SK-N-SH treated with all-trans-retinoic acid at 6 μM for 48 hours (cell line): ENCODE data around the gene ADGRG6.
"Not testable (repeated sequence)": the region's sequence is repeated elsewhere in the genome, so short reads cannot be mapped to it uniquely, and the experiment has no call there.

Experiments
- ATAC-seq: fragments of 200-7000 bp; cut with Tn5 transposase; 3 replicates; pipeline ENCODE4 v1.9.1; 2020; ENCODE audit warnings: mild to moderate bottlenecking, moderate library complexity
- ARNTL ChIP-seq: fragments of 450-650 bp; formaldehyde crosslinking; IDR thresholded peaks from 2 replicates; pipeline ENCODE4 v1.5.0; 2020; ENCODE audit warnings: low read depth, mild to moderate bottlenecking, moderate library complexity, borderline replicate concordance
- BACH2 ChIP-seq: fragments of 250-450 bp; sonication (Bioruptor Pico); IDR thresholded peaks from 2 replicates; pipeline ENCODE4 v1.9.0; 2021; ENCODE audit warnings: mild to moderate bottlenecking, borderline replicate concordance
- CSDC2 ChIP-seq: fragments of 250-450 bp; sonication (Bioruptor Pico); IDR thresholded peaks from 2 replicates; pipeline ENCODE4 v1.5.0; 2020; ENCODE audit warnings: mild to moderate bottlenecking, moderate library complexity
- ESRRG ChIP-seq: fragments of 250-450 bp; sonication (Bioruptor Pico); IDR thresholded peaks from 2 replicates; pipeline ENCODE4 v1.6.1; 2021; ENCODE audit warnings: mild to moderate bottlenecking
- GLIS3 ChIP-seq: fragments of 250-450 bp; sonication (Bioruptor Pico); IDR thresholded peaks from 2 replicates; pipeline ENCODE4 v1.5.0; 2020; ENCODE audit warnings: mild to moderate bottlenecking, moderate library complexity
- ISL1 ChIP-seq: fragments of 250-450 bp; sonication (Bioruptor Pico); IDR thresholded peaks from 2 replicates; pipeline ENCODE4 v2.1.2; 2022; ENCODE audit warnings: mild to moderate bottlenecking, moderate library complexity
- OSR1 ChIP-seq: fragments of 250-450 bp; sonication (Bioruptor Pico); IDR thresholded peaks from 2 replicates; pipeline ENCODE4 v1.8.0; 2022; ENCODE audit warnings: moderate library complexity, mild to moderate bottlenecking, inconsistent platforms
- POU6F1 ChIP-seq: fragments of 250-450 bp; sonication (Bioruptor Pico); IDR thresholded peaks from 2 replicates; pipeline ENCODE4 v1.8.0; 2021; ENCODE audit warnings: low read depth, mild to moderate bottlenecking, moderate library complexity, borderline replicate concordance
- PPARA ChIP-seq: fragments of 250-450 bp; sonication (Bioruptor Pico); IDR thresholded peaks from 2 replicates; pipeline ENCODE4 v1.5.0; 2020; ENCODE audit warnings: mild to moderate bottlenecking, borderline replicate concordance
- RARB ChIP-seq: fragments of 250-450 bp; sonication (Bioruptor Pico); IDR thresholded peaks from 2 replicates; pipeline ENCODE4 v1.8.0; 2021; ENCODE audit warnings: mild to moderate bottlenecking, moderate library complexity
- SNAI2 ChIP-seq: fragments of 250-450 bp; sonication (Bioruptor Pico); IDR thresholded peaks from 2 replicates; pipeline ENCODE4 v1.5.0; 2020; ENCODE audit warnings: mild to moderate bottlenecking, moderate library complexity
- TCF4 ChIP-seq: fragments of 250-450 bp; sonication (Bioruptor Pico); IDR thresholded peaks from 2 replicates; pipeline ENCODE4 v1.8.0; 2021; ENCODE audit warnings: mild to moderate bottlenecking, moderate library complexity, borderline replicate concordance
- TOX ChIP-seq: fragments of 250-450 bp; sonication (Bioruptor Pico); IDR thresholded peaks from 2 replicates; pipeline ENCODE4 v1.8.0; 2021; ENCODE audit warnings: mild to moderate bottlenecking, moderate library complexity, borderline replicate concordance
- TSHZ2 ChIP-seq: fragments of 250-450 bp; sonication (Bioruptor Pico); IDR thresholded peaks from 2 replicates; pipeline ENCODE4 v1.5.0; 2020; ENCODE audit warnings: mild to moderate bottlenecking, moderate library complexity
- ZC3H10 ChIP-seq: fragments of 250-450 bp; sonication (Bioruptor Pico); IDR thresholded peaks from 2 replicates; pipeline ENCODE4 v1.5.1; 2021; ENCODE audit warnings: mild to moderate bottlenecking, moderate library complexity
- ZFP3 ChIP-seq: fragments of 250-450 bp; sonication (Bioruptor Pico); IDR thresholded peaks from 2 replicates; pipeline ENCODE4 v1.5.0; 2020; ENCODE audit warnings: mild to moderate bottlenecking, moderate library complexity
- ZFP30 ChIP-seq: fragments of 450-650 bp; formaldehyde crosslinking; IDR thresholded peaks from 2 replicates; pipeline ENCODE4 v1.5.0; 2022; ENCODE audit warnings: mild to moderate bottlenecking, moderate library complexity
- ZNF565 ChIP-seq: fragments of 450-650 bp; formaldehyde crosslinking; conservative IDR thresholded peaks from 2 replicates; pipeline ENCODE4 v1.5.0; 2020; ENCODE audit warnings: low read depth, mild to moderate bottlenecking, moderate library complexity
- ZNF70 ChIP-seq: fragments of 450-650 bp; formaldehyde crosslinking; IDR thresholded peaks from 2 replicates; pipeline ENCODE4 v1.5.0; 2020; ENCODE audit warnings: mild to moderate bottlenecking, moderate library complexity
- ZNF8 ChIP-seq: fragments of 450-650 bp; formaldehyde crosslinking; IDR thresholded peaks from 2 replicates; pipeline ENCODE4 v1.5.0; 2020; ENCODE audit warnings: mild to moderate bottlenecking, moderate library complexity
- TF ChIP-seq, protein P1 (sequence below): fragments of 250-450 bp; sonication (Bioruptor Pico); IDR thresholded peaks from 2 replicates; pipeline ENCODE4 v1.5.1; 2020; ENCODE audit warnings: low read depth, mild to moderate bottlenecking, moderate library complexity
- TF ChIP-seq, protein P2 (sequence below): fragments of 250-450 bp; sonication (Bioruptor Pico); IDR thresholded peaks from 2 replicates; pipeline ENCODE4 v1.8.0; 2020; ENCODE audit warnings: mild to moderate bottlenecking, moderate library complexity, borderline replicate concordance

ADGRG6 gene

DNA sequence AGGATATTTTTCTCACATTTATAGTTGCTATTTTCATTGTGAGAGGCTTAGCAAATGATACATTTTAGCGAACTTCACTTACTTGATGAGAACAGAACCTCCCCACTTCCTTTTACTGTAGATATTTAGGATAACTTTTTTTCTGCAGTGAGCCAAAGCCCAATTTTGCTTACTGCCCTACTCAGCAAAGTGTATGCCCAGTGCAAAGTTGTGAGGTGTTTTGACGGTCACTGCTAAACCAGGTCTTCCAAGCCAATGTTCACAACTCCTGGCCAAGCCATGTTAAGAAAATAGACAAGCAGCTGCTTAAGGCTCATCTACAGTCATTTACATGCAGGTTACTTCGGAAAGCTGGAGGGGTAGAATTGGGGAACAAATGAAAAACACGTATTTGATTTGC is 144.8 kb downstream of the ADGRG6 start:
- no peak for ATAC-seq
- no peak for TF ChIP-seq TCF4
- TF ChIP-seq TSHZ2 (CRISPR knock-in tag) = no peak
- no peak for TF ChIP-seq ZFP30 (CRISPR knock-in tag)
- no peak for TF ChIP-seq PPARA (CRISPR knock-in tag)
- TF ChIP-seq ZNF70 (CRISPR knock-in tag) = no peak
- TF ChIP-seq ZNF565 = no peak
- TF ChIP-seq CSDC2 = no peak
- no peak for TF ChIP-seq ESRRG (CRISPR knock-in tag)
- no peak for TF ChIP-seq ARNTL (CRISPR knock-in tag)
- TF ChIP-seq ZNF8 (CRISPR knock-in tag) = no peak
- TF ChIP-seq GLIS3 (CRISPR knock-in tag) = no peak

GRCh38 chr6:142448091-142448729 is 146.4 kb downstream of the ADGRG6 start:
- no peak for ATAC-seq
- TF ChIP-seq OSR1 (CRISPR knock-in tag) (no peak), RARB (no peak)
- TF ChIP-seq, protein P1, sequence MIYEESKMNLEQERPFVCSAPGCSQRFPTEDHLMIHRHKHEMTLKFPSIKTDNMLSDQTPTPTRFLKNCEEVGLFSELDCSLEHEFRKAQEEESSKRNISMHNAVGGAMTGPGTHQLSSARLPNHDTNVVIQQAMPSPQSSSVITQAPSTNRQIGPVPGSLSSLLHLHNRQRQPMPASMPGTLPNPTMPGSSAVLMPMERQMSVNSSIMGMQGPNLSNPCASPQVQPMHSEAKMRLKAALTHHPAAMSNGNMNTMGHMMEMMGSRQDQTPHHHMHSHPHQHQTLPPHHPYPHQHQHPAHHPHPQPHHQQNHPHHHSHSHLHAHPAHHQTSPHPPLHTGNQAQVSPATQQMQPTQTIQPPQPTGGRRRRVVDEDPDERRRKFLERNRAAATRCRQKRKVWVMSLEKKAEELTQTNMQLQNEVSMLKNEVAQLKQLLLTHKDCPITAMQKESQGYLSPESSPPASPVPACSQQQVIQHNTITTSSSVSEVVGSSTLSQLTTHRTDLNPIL (CRISPR knock-in tag) = no peak

GRCh38 chr6:142450856-142451255 is 149.0 kb downstream of the ADGRG6 start:
- ATAC-seq = not testable (repeated sequence)

DNA sequence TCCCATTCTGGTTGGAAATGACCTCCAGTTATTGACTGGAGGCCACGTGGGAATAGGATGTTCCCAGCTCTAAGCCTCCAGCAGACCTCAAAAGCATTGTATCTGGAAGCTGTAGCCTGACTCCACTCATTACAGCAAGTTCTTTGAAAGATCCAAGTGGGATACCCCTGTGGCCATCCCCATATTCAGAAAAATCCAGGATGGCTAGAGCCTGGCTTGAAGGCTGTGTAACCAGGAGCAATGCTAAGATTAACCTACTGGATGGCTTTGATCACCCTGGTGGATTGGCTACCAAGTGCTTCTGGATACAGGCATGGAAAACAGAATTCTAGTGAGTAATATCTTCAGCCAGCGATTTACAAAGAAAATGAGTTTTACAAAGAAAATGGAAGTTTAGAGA is 151.2 kb downstream of the ADGRG6 start:
- TF ChIP-seq SNAI2 (no peak), ZFP30 (CRISPR knock-in tag) (no peak), TSHZ2 (CRISPR knock-in tag) (no peak), ZNF565 (no peak), ZC3H10 (CRISPR knock-in tag) (no peak), ISL1 (CRISPR knock-in tag) (no peak), OSR1 (CRISPR knock-in tag) (no peak), ZFP3 (CRISPR knock-in tag) (no peak), ZNF8 (CRISPR knock-in tag) (no peak), TCF4 (no peak), PPARA (CRISPR knock-in tag) (no peak), POU6F1 (CRISPR knock-in tag) (no peak), ESRRG (CRISPR knock-in tag) (no peak), GLIS3 (CRISPR knock-in tag) (no peak), TOX (CRISPR knock-in tag) (no peak), CSDC2 (no peak), BACH2 (CRISPR knock-in tag) (no peak)
- TF ChIP-seq, protein P2, sequence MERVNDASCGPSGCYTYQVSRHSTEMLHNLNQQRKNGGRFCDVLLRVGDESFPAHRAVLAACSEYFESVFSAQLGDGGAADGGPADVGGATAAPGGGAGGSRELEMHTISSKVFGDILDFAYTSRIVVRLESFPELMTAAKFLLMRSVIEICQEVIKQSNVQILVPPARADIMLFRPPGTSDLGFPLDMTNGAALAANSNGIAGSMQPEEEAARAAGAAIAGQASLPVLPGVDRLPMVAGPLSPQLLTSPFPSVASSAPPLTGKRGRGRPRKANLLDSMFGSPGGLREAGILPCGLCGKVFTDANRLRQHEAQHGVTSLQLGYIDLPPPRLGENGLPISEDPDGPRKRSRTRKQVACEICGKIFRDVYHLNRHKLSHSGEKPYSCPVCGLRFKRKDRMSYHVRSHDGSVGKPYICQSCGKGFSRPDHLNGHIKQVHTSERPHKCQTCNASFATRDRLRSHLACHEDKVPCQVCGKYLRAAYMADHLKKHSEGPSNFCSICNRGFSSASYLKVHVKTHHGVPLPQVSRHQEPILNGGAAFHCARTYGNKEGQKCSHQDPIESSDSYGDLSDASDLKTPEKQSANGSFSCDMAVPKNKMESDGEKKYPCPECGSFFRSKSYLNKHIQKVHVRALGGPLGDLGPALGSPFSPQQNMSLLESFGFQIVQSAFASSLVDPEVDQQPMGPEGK = no peak
- TF ChIP-seq, all 23 proteins: peak for 0
- no peak; the same call in 2 of the 3 replicates for ATAC-seq

- not testable (repeated sequence) for ATAC-seq
Measured at GRCh38 chr6:142454196-142454595, 152.4 kb downstream of the ADGRG6 start.

DNA sequence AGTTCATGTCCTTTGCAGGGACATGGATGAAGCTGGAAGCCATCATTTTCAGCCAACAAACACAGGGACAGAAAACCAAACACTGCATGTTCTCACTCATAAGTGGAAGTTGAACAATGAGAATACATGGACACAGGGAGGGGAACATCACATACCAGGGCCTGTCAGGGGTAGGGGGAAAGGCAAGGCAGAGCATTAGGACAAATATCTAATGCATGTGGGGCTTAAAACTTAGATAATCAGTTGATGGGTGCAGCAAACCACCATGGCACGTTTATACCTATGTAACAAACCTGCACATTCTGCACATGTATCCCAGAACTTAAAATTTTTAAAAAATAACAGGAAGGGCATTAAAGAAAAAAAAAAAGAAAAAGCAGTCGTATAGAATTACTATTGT is 153.0 kb downstream of the ADGRG6 start:
- ATAC-seq = not testable (repeated sequence)
